Immature natural killer cell (primary cell): ENCODE results near the gene KRTCAP2. TPM values are rescaled to one million over a fixed set of nuclear protein-coding genes. Genes with fewer than 3 reads are reported as not detected.

Experiments
- DNase-seq, 3 donors: peaks; one replicate each; pipeline ENCODE4 v3.0.0; 2022; ENCODE audit warnings: mixed read lengths in 1 of 3
- H3K27ac Mint-ChIP-seq, 6 donors: one replicate each; pipeline ENCODE4 v1.8.0; 2020; ENCODE audit warnings: mixed read lengths in 6 of 6, mild to moderate bottlenecking in 5 of 6, inconsistent platforms in 4 of 6, moderate library complexity in 3 of 6
- H3K27me3 Mint-ChIP-seq, 3 donors: one replicate each; pipeline ENCODE4 v1.8.0; 2020 to 2021; ENCODE audit warnings: low read depth in 3 of 3, mild to moderate bottlenecking in 3 of 3, mixed read lengths in 3 of 3, moderate library complexity in 3 of 3, inconsistent platforms in 1 of 3
- H3K36me3 Mint-ChIP-seq, 3 donors: one replicate each; pipeline ENCODE4 v1.8.0; 2020; ENCODE audit warnings: mixed read lengths in 3 of 3, inconsistent platforms in 2 of 3, mild to moderate bottlenecking in 2 of 3
- H3K4me1 Mint-ChIP-seq, 2 donors: one replicate each; pipeline ENCODE4 v1.8.0; 2020; ENCODE audit warnings: inconsistent platforms in 2 of 2, mild to moderate bottlenecking in 2 of 2, mixed read lengths in 2 of 2, moderate library complexity in 1 of 2
- H3K4me3 Mint-ChIP-seq, 5 donors: one replicate each; pipeline ENCODE4 v1.8.0; 2020; ENCODE audit warnings: mild to moderate bottlenecking in 5 of 5, mixed read lengths in 5 of 5, inconsistent platforms in 3 of 5, moderate library complexity in 3 of 5
- H3K9me3 Mint-ChIP-seq, 6 donors: one replicate each; pipeline ENCODE4 v1.8.0; 2020; ENCODE audit warnings: mild to moderate bottlenecking in 6 of 6, mixed read lengths in 6 of 6, inconsistent platforms in 4 of 6, moderate library complexity in 3 of 6
- polyA plus RNA-seq, 3 donors: library from polyadenylated mRNA; unstranded; fragments of 300-500 nt; fragmentation: Illumina TruSeq; gene quantifications; one replicate each; pipeline ENCODE4 v1.2.3, GENCODE V29; 2021

The KRTCAP2 gene
- polyA plus RNA-seq, 3 donors from 2014 or later: 396 to 465 (median 435) TPM

GRCh38 chr1:155136748-155137147 is 36.4 kb downstream of the KRTCAP2 start:
- peak overlapping the region; percentile 95 to 99 (median 98) for H3K4me3 Mint-ChIP-seq
- peaks cover 8 to 23% (median 9%) of the 10 kb centered on the region in 3 donors for H3K27me3 Mint-ChIP-seq
- peaks cover 52 to 59% of the 10 kb centered on the region in 2 donors for H3K4me1 Mint-ChIP-seq
- H3K27ac Mint-ChIP-seq: peak overlapping the region; percentile 96 to 99 (median 99)
- peaks cover 0 to 3% (median 0%) of the 10 kb centered on the region in 3 donors for H3K36me3 Mint-ChIP-seq
- H3K9me3 Mint-ChIP-seq: no peaks in the 10 kb centered on the region
- no peak for DNase-seq

GRCh38 chr1:155135415-155136028 is 37.6 kb downstream of the KRTCAP2 start, which contains the start of gene SLC50A1:
TSS of gene SLC50A1 (plus strand) at chr1:155135852. CDS start at chr1:155135912, 60 bp downstream.
- Mint-ChIP-seq H3K27ac (peak within 1 kb of the TSS; percentile 96 to 99 (median 99)), H3K27me3 (peaks cover 8 to 21% (median 10%) of the 10 kb centered on the region in 3 donors), H3K4me3 (peak within 1 kb of the TSS; percentile 95 to 99 (median 98)), H3K4me1 (peaks cover 51 to 56% of the 10 kb centered on the region in 2 donors), H3K9me3 (no peaks in the 10 kb centered on the region), H3K36me3 (peaks cover 0 to 3% (median 3%) of the 10 kb centered on the region in 3 donors)
- DNase-seq: peak; percentile 93 to 94 (median 94)

GRCh38 chr1:155134880-155135414 is 38.2 kb downstream of the KRTCAP2 start:
- H3K4me1 Mint-ChIP-seq: peaks cover 45 to 50% of the 10 kb centered on the region in 2 donors
- H3K27ac Mint-ChIP-seq: peak overlapping the region; percentile 96 to 99 (median 99)
- no peak for DNase-seq
- no peaks in the 10 kb centered on the region for H3K9me3 Mint-ChIP-seq
- H3K27me3 Mint-ChIP-seq: peaks cover 6 to 18% (median 9%) of the 10 kb centered on the region in 3 donors
- peaks cover 0 to 3% (median 3%) of the 10 kb centered on the region in 3 donors for H3K36me3 Mint-ChIP-seq
- peak overlapping the region; percentile 95 to 99 (median 98) for H3K4me3 Mint-ChIP-seq

- peaks cover 6 to 18% (median 9%) of the 10 kb centered on the region in 3 donors for H3K27me3 Mint-ChIP-seq
- H3K36me3 Mint-ChIP-seq: peaks cover 0 to 3% (median 3%) of the 10 kb centered on the region in 3 donors
- H3K27ac Mint-ChIP-seq: peak overlapping the region; percentile 96 to 99 (median 99)
- no peaks in the 10 kb centered on the region for H3K9me3 Mint-ChIP-seq
- peaks cover 43 to 45% of the 10 kb centered on the region in 2 donors for H3K4me1 Mint-ChIP-seq
- DNase-seq: no peak
- H3K4me3 Mint-ChIP-seq: peak overlapping the region; percentile 95 to 99 (median 98)
Measured at GRCh38 chr1:155134322-155134721, 38.8 kb downstream of the KRTCAP2 start.

GRCh38 chr1:155133799-155134281 is 39.3 kb downstream of the KRTCAP2 start:
- peaks cover 45 to 47% of the 10 kb centered on the region in 2 donors for H3K4me1 Mint-ChIP-seq
- no peak for DNase-seq
- H3K4me3 Mint-ChIP-seq: peak overlapping the region in 4 of 5 donors; percentile 10 to 99 (median 45)
- peak overlapping the region in 2 of 6 donors; percentile 57 to 63 for H3K27ac Mint-ChIP-seq
- H3K36me3 Mint-ChIP-seq: peaks cover 0 to 3% (median 3%) of the 10 kb centered on the region in 3 donors
- no peaks in the 10 kb centered on the region for H3K9me3 Mint-ChIP-seq
- peaks cover 6 to 19% (median 12%) of the 10 kb centered on the region in 3 donors for H3K27me3 Mint-ChIP-seq

GRCh38 chr1:155131856-155132255 is 41.2 kb downstream of the KRTCAP2 start:
- Mint-ChIP-seq H3K4me3 (peak overlapping the region in 1 of 5 donors; percentile 12), H3K27me3 (peaks cover 6 to 22% (median 21%) of the 10 kb centered on the region in 3 donors), H3K9me3 (no peaks in the 10 kb centered on the region), H3K36me3 (peaks cover 0 to 3% (median 0%) of the 10 kb centered on the region in 3 donors), H3K27ac (no peak overlapping the region), H3K4me1 (peaks cover 45 to 47% of the 10 kb centered on the region in 2 donors)
- DNase-seq: no peak

- Mint-ChIP-seq H3K4me3 (peak overlapping the region in 1 of 5 donors; percentile 15), H3K27ac (no peak overlapping the region), H3K27me3 (peaks cover 9 to 24% (median 20%) of the 10 kb centered on the region in 3 donors), H3K4me1 (peaks cover 43% of the 10 kb centered on the region in 2 donors), H3K36me3 (peaks cover 0 to 3% (median 0%) of the 10 kb centered on the region in 3 donors), H3K9me3 (no peaks in the 10 kb centered on the region)
- DNase-seq: no peak
Measured at GRCh38 chr1:155131285-155131684, 41.8 kb downstream of the KRTCAP2 start.

GRCh38 chr1:155130272-155131006 is 42.7 kb downstream of the KRTCAP2 start:
- no peak for DNase-seq
- Mint-ChIP-seq H3K9me3 (no peaks in the 10 kb centered on the region), H3K36me3 (peaks cover 0 to 3% (median 0%) of the 10 kb centered on the region in 3 donors), H3K4me3 (no peak overlapping the region), H3K4me1 (peaks cover 35 to 38% of the 10 kb centered on the region in 2 donors), H3K27me3 (peaks cover 3 to 18% (median 17%) of the 10 kb centered on the region in 3 donors), H3K27ac (peak overlapping the region in 2 of 6 donors; percentile 6 to 15)

GRCh38 chr1:155128755-155129473 is 44.2 kb downstream of the KRTCAP2 start:
- H3K27me3 Mint-ChIP-seq: peaks cover 3 to 17% (median 13%) of the 10 kb centered on the region in 3 donors
- peaks cover 26 to 28% of the 10 kb centered on the region in 2 donors for H3K4me1 Mint-ChIP-seq
- H3K36me3 Mint-ChIP-seq: peaks cover 0 to 3% (median 0%) of the 10 kb centered on the region in 3 donors
- peak overlapping the region in 3 of 6 donors; percentile 16 to 76 (median 49) for H3K27ac Mint-ChIP-seq
- peak in 2 of 3 donors; percentile 14 to 16 for DNase-seq
- H3K4me3 Mint-ChIP-seq: peak overlapping the region; percentile 68 to 92 (median 79)
- H3K9me3 Mint-ChIP-seq: no peaks in the 10 kb centered on the region

GRCh38 chr1:155127967-155128754 is 44.9 kb downstream of the KRTCAP2 start:
- no peaks in the 10 kb centered on the region for H3K9me3 Mint-ChIP-seq
- peak overlapping the region in 4 of 6 donors; percentile 1 to 76 (median 58) for H3K27ac Mint-ChIP-seq
- peak overlapping the region; percentile 68 to 92 (median 79) for H3K4me3 Mint-ChIP-seq
- peaks cover 26 to 28% of the 10 kb centered on the region in 2 donors for H3K4me1 Mint-ChIP-seq
- H3K27me3 Mint-ChIP-seq: peaks cover 3 to 17% (median 12%) of the 10 kb centered on the region in 3 donors
- no peak for DNase-seq
- H3K36me3 Mint-ChIP-seq: peaks cover 0 to 3% (median 0%) of the 10 kb centered on the region in 3 donors

GRCh38 chr1:155127105-155127966 is 45.8 kb downstream of the KRTCAP2 start, which contains the start of gene EFNA1:
TSS of gene EFNA1 (plus strand) at chr1:155127876. CDS start at chr1:155127978, 102 bp downstream.
- Mint-ChIP-seq H3K9me3 (no peaks in the 10 kb centered on the region), H3K27ac (peak within 1 kb of the TSS; percentile 1 to 92 (median 67)), H3K36me3 (peaks cover 0 to 3% (median 0%) of the 10 kb centered on the region in 3 donors), H3K4me3 (peak within 1 kb of the TSS; percentile 79 to 92 (median 84)), H3K4me1 (peaks cover 26 to 28% of the 10 kb centered on the region in 2 donors), H3K27me3 (peaks cover 3 to 17% (median 11%) of the 10 kb centered on the region in 3 donors)
- DNase-seq: peak; percentile 30 to 45 (median 34)
